ENCODE data around the gene RPL13A. TPM values are rescaled to one million over a fixed set of nuclear protein-coding genes. Genes with fewer than 3 reads are reported as not detected.

RPL13A gene
- total and polyA plus RNA-seq, 9 of the 15 experiments (the other 6 are each of a cell fraction or from before 2014, with no cell fraction given): 1,744 to 5,482 (median 2,949) TPM

DNA sequence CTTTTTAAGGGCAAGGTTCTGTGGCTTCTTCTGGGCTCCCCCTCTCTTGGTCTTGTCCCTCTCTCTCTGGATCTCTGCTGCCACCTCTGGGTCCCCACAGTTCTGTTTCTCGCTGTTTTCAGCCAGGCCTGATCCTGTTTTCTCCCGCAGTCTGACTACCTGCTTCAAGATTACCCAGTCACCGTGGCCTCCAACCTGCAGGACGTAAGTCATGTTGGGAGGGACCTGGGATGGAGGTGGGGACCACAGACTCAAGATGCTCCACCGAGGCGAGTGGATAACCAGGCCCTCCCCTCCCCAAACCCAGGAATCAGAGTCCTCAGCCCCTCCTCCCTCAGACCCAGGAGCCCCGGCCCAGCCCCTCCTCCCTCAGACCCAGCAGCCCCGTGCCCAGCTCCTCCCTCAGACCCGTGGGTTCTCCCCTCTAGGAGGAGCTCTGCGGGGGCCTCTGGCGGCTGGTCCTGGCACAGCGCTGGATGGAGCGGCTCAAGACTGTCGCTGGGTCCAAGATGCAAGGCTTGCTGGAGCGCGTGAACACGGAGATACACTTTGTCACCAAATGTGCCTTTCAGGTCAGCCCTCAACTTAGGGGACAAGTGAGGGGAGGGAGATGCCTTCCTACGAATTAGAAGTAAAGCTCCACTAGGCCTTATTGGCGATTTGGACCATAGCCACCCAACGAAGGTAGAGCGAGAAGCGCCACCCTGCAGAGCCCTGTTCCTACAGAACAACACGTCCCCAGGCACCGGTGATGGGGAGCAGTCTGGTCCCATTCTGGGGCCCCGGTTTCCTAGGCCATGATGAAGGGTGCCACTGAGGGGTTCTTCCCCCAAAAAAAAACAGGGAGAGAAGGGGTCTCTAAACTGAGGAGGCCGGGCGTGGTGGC lies 11.2 kb upstream of the RPL13A start (continued):
- TF ChIP-seq, protein P1, sequence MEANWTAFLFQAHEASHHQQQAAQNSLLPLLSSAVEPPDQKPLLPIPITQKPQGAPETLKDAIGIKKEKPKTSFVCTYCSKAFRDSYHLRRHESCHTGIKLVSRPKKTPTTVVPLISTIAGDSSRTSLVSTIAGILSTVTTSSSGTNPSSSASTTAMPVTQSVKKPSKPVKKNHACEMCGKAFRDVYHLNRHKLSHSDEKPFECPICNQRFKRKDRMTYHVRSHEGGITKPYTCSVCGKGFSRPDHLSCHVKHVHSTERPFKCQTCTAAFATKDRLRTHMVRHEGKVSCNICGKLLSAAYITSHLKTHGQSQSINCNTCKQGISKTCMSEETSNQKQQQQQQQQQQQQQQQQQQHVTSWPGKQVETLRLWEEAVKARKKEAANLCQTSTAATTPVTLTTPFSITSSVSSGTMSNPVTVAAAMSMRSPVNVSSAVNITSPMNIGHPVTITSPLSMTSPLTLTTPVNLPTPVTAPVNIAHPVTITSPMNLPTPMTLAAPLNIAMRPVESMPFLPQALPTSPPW (CRISPR knock-in tag; IDR thresholded peaks at IDR 0.05): 0 out of 2 replicates have a peak, but pooled peaks have one; percentile 17
- TF ChIP-seq, protein P2, sequence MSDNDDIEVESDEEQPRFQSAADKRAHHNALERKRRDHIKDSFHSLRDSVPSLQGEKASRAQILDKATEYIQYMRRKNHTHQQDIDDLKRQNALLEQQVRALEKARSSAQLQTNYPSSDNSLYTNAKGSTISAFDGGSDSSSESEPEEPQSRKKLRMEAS (CRISPR knock-in tag; IDR thresholded peaks at IDR 0.05): peak; percentile 42; the same call in 1 of the 2 replicates
- TF ChIP-seq RFX7 (CRISPR knock-in tag; IDR thresholded peaks at IDR 0.05) (no peak), ZFP36 (IDR thresholded peaks at IDR 0.05; ENCODE audit: low read depth, low read length, partially characterized antibody) (peak; percentile 75), NONO (IDR thresholded peaks at IDR 0.05; ENCODE audit: low read depth in 2 of 2, low read length in 1 of 2) (no peak), DIDO1 (tag; IDR thresholded peaks at IDR 0.05; ENCODE audit: low read depth) (no peak)
- TF ChIP-seq, protein P3, sequence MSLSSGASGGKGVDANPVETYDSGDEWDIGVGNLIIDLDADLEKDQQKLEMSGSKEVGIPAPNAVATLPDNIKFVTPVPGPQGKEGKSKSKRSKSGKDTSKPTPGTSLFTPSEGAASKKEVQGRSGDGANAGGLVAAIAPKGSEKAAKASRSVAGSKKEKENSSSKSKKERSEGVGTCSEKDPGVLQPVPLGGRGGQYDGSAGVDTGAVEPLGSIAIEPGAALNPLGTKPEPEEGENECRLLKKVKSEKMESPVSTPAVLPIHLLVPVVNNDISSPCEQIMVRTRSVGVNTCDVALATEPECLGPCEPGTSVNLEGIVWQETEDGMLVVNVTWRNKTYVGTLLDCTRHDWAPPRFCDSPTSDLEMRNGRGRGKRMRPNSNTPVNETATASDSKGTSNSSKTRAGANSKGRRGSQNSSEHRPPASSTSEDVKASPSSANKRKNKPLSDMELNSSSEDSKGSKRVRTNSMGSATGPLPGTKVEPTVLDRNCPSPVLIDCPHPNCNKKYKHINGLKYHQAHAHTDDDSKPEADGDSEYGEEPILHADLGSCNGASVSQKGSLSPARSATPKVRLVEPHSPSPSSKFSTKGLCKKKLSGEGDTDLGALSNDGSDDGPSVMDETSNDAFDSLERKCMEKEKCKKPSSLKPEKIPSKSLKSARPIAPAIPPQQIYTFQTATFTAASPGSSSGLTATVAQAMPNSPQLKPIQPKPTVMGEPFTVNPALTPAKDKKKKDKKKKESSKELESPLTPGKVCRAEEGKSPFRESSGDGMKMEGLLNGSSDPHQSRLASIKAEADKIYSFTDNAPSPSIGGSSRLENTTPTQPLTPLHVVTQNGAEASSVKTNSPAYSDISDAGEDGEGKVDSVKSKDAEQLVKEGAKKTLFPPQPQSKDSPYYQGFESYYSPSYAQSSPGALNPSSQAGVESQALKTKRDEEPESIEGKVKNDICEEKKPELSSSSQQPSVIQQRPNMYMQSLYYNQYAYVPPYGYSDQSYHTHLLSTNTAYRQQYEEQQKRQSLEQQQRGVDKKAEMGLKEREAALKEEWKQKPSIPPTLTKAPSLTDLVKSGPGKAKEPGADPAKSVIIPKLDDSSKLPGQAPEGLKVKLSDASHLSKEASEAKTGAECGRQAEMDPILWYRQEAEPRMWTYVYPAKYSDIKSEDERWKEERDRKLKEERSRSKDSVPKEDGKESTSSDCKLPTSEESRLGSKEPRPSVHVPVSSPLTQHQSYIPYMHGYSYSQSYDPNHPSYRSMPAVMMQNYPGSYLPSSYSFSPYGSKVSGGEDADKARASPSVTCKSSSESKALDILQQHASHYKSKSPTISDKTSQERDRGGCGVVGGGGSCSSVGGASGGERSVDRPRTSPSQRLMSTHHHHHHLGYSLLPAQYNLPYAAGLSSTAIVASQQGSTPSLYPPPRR (CRISPR knock-in tag; IDR thresholded peaks at IDR 0.05; ENCODE audit: borderline replicate concordance): no peak
- TF ChIP-seq, protein P4, sequence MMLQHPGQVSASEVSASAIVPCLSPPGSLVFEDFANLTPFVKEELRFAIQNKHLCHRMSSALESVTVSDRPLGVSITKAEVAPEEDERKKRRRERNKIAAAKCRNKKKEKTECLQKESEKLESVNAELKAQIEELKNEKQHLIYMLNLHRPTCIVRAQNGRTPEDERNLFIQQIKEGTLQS (IDR thresholded peaks at IDR 0.05): no peak
- TF ChIP-seq, protein P4 (CRISPR knock-in tag; conservative IDR thresholded peaks at IDR 0.05): no peak
- TF ChIP-seq, protein P5, sequence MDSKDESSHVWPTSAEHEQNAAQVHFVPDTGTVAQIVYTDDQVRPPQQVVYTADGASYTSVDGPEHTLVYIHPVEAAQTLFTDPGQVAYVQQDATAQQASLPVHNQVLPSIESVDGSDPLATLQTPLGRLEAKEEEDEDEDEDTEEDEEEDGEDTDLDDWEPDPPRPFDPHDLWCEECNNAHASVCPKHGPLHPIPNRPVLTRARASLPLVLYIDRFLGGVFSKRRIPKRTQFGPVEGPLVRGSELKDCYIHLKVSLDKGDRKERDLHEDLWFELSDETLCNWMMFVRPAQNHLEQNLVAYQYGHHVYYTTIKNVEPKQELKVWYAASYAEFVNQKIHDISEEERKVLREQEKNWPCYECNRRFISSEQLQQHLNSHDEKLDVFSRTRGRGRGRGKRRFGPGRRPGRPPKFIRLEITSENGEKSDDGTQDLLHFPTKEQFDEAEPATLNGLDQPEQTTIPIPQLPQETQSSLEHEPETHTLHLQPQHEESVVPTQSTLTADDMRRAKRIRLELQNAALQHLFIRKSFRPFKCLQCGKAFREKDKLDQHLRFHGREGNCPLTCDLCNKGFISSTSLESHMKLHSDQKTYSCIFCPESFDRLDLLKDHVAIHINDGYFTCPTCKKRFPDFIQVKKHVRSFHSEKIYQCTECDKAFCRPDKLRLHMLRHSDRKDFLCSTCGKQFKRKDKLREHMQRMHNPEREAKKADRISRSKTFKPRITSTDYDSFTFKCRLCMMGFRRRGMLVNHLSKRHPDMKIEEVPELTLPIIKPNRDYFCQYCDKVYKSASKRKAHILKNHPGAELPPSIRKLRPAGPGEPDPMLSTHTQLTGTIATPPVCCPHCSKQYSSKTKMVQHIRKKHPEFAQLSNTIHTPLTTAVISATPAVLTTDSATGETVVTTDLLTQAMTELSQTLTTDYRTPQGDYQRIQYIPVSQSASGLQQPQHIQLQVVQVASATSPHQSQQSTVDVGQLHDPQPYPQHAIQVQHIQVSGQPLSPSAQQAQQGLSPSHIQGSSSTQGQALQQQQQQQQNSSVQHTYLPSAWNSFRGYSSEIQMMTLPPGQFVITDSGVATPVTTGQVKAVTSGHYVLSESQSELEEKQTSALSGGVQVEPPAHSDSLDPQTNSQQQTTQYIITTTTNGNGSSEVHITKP (IDR thresholded peaks at IDR 0.05; ENCODE audit: partially characterized antibody): peak; percentile 81
